ENCODE measurements around the gene ESCO1. TPM values are rescaled to one million over a fixed set of nuclear protein-coding genes. Genes with fewer than 3 reads are reported as not detected.
"Not testable (repeated sequence)": the region's sequence is repeated elsewhere in the genome, so short reads cannot be mapped to it uniquely, and the experiment has no call there.

ESCO1 gene
- total and polyA plus RNA-seq, 8 donors, result 11.3 to 25.1 (median 21.3) TPM

DNA sequence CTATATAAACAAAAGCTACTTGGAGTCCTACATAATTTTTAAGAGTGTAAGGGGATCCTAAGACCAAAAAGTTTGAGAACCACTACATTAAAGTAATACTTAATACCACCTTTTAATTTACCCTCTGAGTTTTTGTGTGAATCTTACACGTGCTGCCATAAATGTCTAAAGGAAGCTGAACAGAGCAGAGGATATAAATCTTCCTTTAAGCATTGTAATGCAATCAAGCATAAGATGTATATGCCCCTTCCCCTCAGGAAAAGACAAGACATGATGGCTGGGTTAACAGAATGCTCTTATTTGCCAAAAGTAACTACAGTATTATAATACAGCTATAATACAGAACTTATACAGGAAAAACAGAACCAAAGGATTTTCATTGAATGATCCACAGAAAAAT lies 2.9 kb downstream of the ESCO1 start:
- DNase-seq (no peak), ATAC-seq (no peak)
- Histone ChIP-seq H3K27ac (no peak overlapping the region), H3K4me1 (peaks cover 6 to 45% of the 10 kb centered on the region in 2 donors), H3K9me3 (no peaks in the 10 kb centered on the region), H3K27me3 (no peaks in the 10 kb centered on the region), H3K4me3 (no peak overlapping the region), H3K36me3 (no peaks in the 10 kb centered on the region)
- intact Hi-C loops (cut with DNase I), result no loop called here
- TF ChIP-seq, protein P1, sequence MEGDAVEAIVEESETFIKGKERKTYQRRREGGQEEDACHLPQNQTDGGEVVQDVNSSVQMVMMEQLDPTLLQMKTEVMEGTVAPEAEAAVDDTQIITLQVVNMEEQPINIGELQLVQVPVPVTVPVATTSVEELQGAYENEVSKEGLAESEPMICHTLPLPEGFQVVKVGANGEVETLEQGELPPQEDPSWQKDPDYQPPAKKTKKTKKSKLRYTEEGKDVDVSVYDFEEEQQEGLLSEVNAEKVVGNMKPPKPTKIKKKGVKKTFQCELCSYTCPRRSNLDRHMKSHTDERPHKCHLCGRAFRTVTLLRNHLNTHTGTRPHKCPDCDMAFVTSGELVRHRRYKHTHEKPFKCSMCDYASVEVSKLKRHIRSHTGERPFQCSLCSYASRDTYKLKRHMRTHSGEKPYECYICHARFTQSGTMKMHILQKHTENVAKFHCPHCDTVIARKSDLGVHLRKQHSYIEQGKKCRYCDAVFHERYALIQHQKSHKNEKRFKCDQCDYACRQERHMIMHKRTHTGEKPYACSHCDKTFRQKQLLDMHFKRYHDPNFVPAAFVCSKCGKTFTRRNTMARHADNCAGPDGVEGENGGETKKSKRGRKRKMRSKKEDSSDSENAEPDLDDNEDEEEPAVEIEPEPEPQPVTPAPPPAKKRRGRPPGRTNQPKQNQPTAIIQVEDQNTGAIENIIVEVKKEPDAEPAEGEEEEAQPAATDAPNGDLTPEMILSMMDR (IDR thresholded peaks at IDR 0.05), result no peak

DNA sequence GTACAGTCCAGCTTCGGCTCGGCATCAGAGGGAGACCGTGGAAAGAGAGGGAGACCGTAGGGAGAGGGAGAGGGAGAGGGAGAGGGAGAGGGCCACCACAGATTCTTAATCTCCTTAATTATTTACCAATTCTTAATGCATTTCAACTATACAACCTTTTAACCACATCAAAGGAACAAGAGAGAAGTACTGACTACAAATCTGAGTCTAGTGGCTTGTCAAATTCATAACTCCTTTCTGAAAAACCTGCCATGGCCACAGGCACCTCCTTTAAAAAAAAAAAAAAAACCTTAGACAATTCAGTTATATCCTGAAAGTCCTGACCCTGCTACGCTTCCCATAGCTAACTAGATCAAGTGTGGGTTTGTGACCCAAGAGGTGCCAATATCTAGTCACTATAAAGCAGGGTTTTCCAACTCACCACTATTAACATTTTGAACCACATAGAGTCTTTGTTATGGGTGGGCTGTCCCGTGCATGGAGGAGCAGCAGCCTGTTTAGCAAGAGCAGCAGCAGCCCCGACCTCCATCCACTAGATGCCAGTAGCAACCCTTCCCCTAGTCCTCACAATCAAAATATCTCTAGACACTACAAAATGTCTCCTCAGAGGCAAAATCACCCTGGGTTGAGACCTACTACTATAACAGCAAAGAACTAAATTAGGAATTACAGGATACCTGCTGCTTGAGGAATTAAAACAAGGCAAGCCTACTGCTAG lies 6.8 kb downstream of the ESCO1 start:
- no peaks in the 10 kb centered on the region for H3K27me3 ChIP-seq
- ATAC-seq, result no peak
- H3K9me3 ChIP-seq, result no peaks in the 10 kb centered on the region
- intact Hi-C loops (cut with DNase I), result no loop called here
- H3K27ac ChIP-seq, result no peak overlapping the region
- TF ChIP-seq, protein P1 (IDR thresholded peaks at IDR 0.05), result no peak
- H3K36me3 ChIP-seq, result peaks cover 0 to 3% of the 10 kb centered on the region in 2 donors
- no peak for DNase-seq
- H3K4me1 ChIP-seq, result peaks cover under 1 to 17% of the 10 kb centered on the region in 2 donors
- no peak overlapping the region for H3K4me3 ChIP-seq

DNA sequence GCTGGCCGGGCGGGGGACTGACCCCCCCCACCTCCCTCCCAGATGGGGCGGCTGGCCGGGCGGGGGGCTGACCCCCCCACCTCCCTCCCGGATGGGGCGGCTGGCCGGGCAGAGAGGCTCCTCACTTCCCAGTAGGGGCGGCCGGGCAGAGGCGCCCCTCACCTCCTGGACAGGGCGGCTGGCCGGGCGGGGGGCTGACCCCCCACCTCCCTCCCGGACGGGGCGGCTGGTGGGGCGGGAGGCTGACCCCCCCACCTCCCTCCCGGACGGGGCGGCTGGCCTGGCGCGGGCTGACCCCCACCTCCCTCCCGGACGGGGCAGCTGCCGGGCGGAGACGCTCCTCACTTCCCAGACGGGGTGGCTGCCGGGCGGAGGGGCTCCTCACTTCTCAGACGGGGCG lies 8.1 kb downstream of the ESCO1 start:
- DNase-seq, result peak in 1 of 4 donors; percentile 65
- H3K9me3 ChIP-seq; intact Hi-C loops (cut with DNase I); H3K36me3 ChIP-seq; H3K27ac ChIP-seq; ATAC-seq; H3K4me1 ChIP-seq; H3K27me3 ChIP-seq; H3K4me3 ChIP-seq: not testable (repeated sequence)

DNA sequence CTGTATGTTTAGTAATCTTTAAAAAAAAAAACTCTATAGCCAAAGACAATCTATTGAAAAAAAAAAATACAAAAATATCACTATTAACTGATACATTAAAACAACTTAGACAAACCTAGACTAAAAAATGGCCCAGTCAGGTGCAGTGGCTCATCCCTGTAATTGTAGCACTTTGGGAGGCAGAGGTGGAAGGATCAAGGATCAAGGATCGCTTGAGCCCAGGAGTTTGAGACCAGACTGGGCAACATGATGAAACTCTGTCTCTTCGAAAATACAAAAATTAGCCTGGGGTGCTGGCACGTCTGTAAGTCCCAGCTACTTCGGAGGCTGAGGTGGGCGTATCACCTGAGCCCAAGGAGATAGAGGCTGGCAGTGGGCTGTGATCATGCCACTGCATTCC lies 16.1 kb downstream of the ESCO1 start:
- intact Hi-C loops (cut with DNase I), result no loop called here
- peaks cover 0 to 32% of the 10 kb centered on the region in 2 donors for H3K36me3 ChIP-seq

DNA sequence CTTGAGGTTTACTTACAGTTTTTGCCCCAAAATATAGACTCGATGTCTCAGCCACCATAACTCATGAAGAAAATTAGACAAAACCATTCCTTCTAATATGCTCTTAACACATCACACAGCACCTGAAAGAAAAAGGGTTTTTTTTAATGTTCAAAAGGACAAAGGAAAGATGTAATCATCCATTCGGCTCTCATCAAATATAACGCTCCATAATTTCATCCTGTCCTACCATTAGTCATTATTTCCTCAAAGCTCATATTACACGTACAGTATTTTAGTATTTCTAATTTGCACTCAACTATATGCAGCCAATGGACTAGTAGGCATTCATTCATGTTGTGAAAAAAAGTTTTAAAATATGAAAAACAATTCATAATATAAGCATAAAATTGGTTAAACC lies 24.8 kb downstream of the ESCO1 start:
- H3K27ac ChIP-seq, result no peak overlapping the region
- TF ChIP-seq, protein P1 (IDR thresholded peaks at IDR 0.05), result no peak
- ATAC-seq (no peak), DNase-seq (no peak)
- H3K27me3 ChIP-seq, result no peaks in the 10 kb centered on the region
- no peaks in the 10 kb centered on the region for H3K9me3 ChIP-seq
- H3K4me3 ChIP-seq, result no peak overlapping the region
- H3K36me3 ChIP-seq, result peaks cover 0 to 69% of the 10 kb centered on the region in 2 donors
- intact Hi-C loops (cut with DNase I), result no loop called here
- H3K4me1 ChIP-seq, result no peaks in the 10 kb centered on the region

More for the DNA sequence above, 16.1 kb downstream of the ESCO1 start:
- TF ChIP-seq, protein P1 (IDR thresholded peaks at IDR 0.05), result no peak
- Histone ChIP-seq H3K4me3 (no peak overlapping the region), H3K9me3 (no peaks in the 10 kb centered on the region), H3K4me1 (no peaks in the 10 kb centered on the region), H3K27me3 (no peaks in the 10 kb centered on the region), H3K27ac (no peak overlapping the region)
- ATAC-seq (no peak), DNase-seq (no peak)

DNA sequence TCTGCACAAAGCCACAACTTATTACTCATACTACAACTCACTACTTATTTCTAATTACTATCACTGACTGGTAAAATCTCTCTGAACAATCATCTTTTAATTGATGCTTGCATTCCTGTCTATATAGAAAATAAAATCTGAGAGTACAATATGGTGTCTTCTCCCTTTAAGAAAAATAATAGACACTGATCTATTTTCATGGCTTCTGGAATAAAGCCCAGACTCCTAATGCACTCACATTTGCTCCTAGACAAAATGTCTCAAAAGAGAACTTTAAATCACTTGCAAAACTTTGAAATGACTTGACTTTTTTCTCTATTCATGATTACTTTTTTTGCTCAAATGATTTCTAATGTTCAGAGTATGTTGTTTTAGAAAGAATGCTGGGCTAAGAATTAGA lies 28.7 kb downstream of the ESCO1 start:
- Histone ChIP-seq H3K4me3 (no peak overlapping the region), H3K9me3 (no peaks in the 10 kb centered on the region), H3K36me3 (peaks cover 0 to 90% of the 10 kb centered on the region in 2 donors), H3K27ac (no peak overlapping the region), H3K4me1 (no peaks in the 10 kb centered on the region), H3K27me3 (no peaks in the 10 kb centered on the region)
- ATAC-seq (no peak), DNase-seq (no peak)
- TF ChIP-seq, protein P1 (IDR thresholded peaks at IDR 0.05), result no peak
- intact Hi-C loops (cut with DNase I), result no loop called here

Measured in left lung (tissue), 10 donors.